ENCODE results near the gene NACC2.

NACC2 gene

DNA sequence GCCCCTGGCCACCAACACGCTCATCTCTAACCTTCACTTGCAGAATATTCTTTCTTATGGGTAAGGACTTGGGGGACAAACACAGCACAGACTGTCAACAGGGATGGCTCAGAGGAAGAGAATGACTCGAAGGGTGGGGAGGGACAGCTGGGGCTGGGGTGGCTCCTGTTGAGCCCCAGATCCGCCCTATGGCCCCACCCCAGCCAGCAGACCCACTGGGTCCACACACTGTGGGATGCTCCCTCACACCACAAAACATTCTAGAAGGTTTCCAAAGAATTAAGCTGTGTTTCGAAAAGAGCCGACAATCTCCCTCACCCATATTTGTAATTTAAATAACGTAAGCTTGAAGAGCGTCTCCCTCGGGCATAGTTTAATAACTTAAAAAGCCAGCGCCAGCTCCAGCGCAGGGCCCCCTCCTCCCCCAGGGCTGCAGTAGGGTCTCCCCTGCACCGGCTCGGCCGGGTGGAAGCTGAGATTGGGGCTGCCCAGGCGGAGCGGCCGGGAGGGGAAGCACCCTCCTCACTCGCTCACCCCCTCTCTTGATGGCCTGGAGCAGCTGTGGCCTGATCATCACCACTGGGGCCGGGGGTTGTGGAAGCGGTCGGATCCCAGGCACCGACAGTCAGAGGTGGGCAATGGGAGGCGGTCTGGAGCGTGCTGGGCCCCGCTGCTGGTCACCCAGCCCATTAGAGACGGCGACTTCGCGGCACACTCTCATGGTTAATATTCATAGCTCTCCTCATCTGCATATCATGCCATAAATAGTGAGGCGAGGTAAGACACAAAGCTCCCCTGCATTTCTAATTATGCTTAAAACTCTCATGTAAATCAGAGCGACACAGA is 37.6 kb downstream of the NACC2 start:
- no peak for DNase-seq (ENCODE audit: low read depth, low spot score)

DNA sequence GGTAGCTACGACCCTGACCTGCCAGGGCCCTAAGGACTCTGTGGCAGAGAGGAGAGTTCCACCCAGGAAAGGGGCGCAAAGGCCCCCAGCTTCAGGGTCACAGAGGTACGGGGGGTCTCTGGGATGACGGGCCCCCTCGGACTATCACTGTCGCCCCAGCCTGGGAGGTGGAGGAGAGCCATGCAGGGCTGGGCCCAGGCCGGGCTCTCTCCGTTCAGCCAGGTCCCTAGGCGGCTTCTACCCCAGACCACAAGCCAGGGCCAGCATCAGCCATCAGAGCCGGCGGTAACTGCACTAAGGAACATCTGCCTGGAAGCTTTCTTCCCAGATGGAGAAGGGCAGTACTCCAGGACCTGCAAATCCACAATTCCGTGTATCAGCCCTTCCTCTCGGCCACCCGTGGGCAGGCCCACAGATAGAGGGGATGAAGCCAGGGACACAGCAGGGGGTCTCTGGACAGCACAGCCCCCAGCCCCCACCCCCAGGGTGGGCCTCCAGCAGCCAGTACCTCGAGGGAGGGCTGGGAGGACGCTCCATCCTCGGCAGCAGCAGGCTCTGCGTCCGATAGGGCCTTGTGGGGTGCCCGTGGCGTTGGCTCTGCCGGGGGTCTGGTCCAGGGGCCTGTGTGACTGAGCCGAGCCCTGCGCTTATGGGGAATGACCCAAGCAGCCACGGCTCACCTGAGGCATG is 38.4 kb downstream of the NACC2 start:
- no peak for DNase-seq (ENCODE audit: low read depth, low spot score)

DNA sequence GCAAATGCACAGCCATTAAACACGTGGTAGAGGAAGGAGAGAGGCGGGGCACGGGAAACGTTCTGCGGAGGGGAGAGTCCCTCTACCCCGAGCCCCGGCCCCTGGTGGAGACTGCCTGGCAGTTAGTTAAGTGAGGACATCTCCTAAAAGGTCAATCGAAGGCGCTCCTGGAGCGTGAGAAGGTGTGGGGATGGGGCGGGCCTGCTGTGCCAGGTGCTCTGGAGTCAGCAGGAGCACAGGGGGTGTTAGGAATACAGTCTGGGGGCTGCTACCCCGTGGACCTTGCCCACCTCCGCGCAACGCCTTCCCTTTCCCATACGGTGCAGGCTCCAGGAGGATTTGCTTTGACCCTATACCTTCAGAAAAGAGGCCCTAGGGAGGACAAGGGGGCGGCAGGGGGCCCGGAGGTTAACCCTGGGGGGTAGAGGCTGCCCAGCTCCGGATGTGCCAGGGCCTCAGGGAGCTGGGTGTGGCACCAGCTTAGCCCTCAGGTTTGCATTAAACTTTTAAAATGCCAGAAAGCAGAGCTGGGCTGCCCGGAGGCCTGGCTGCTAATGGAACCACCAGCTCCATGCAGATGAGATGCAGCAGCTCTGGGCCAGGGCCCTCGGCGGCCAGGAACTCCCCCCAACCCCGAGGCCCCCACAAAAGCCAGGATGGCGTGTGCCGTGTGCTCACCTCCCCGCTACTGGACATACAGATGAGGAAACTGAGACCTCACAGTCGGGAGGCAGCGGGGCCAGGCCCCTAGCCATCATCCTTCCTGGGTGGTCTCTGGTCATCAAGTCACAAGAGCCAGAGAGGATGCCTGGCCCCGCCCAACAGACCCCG is 39.2 kb downstream of the NACC2 start:
- no peak for DNase-seq (ENCODE audit: low read depth, low spot score)

DNA sequence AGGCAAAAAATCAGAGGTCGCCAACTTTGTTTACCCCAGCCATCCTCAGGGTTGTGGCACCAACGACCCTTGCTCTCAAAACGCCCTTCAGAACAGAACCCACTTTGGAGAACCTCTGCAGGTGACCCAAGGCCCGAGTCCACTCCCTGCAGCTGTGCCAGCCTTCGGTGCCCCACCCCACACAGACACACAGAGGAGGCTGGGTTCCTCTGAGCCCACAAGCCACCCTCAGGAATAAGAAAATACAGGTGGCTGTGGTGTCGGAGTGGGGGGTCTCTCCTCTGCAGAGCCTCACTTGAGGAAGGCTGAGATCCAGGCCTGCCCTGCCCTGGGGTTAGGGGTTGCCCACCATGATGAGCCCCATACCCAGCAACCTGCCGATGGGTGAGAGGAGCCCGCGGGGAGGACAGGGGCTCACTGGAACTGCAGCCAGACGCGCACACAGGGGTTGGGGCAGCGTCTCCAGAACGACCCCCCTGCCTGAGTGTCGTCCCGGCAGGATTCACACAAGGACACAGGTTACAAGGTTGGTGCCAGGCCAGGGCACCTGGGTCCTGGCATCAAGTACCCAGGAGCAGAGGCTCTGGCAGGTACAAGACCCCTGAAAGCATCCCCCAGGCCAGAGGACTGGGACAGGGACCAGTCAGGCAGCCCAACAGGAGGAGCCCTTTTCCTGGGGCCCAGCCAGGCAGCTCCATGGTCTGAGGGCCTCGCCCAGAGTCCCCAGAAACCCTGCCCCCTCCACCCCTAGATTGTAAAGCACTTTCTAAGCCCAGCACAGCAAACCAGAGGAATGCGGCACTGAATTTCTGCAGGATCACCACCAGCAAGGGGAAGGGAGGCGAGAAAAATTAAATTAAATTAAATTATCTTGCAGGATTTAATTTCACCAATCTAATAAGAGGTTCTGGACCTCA is 40.0 kb downstream of the NACC2 start:
- DNase-seq (ENCODE audit: low read depth, low spot score), result no peak

DNA sequence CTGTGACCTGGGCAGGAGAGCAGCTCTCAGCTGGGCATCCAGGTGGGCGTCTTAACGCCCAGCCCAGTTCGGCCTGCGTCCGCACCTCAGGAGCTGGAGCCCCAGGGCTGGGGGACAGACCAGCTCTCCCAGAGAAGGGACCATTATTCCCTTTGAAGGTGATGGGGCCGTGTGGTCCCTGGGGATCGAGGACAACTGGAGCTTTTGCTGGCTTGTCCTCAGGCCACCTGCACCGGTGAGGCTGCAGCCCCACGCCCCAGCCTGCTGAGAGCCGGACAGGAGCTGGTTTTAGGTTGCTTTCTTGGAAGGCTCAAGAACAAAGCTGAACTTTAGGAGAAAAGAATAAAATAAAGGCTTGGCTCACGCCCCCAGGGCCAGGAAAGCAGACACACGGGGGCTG is 40.9 kb downstream of the NACC2 start:
- DNase-seq (ENCODE audit: low read depth, low spot score), result no peak

DNA sequence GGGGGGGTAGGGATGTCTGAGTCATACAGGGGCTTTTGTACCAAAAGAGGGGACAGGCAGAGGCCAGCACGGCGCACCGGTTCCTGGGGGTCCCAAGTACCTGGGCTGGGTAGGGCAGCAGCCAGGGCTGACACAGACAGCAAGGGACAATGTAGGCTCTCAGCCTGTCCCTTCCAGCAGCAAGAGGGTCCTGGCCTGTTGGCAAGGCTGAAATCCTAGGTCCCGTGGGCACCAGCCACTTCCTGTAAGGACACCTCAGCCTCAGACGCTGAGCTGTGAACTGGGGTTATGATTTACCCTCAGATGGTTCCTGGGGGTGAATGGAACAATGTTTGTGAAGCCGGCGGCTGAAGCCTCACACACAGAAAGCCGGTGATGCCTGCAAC is 41.3 kb downstream of the NACC2 start:
- no peak for DNase-seq (ENCODE audit: low read depth, low spot score)

DNA sequence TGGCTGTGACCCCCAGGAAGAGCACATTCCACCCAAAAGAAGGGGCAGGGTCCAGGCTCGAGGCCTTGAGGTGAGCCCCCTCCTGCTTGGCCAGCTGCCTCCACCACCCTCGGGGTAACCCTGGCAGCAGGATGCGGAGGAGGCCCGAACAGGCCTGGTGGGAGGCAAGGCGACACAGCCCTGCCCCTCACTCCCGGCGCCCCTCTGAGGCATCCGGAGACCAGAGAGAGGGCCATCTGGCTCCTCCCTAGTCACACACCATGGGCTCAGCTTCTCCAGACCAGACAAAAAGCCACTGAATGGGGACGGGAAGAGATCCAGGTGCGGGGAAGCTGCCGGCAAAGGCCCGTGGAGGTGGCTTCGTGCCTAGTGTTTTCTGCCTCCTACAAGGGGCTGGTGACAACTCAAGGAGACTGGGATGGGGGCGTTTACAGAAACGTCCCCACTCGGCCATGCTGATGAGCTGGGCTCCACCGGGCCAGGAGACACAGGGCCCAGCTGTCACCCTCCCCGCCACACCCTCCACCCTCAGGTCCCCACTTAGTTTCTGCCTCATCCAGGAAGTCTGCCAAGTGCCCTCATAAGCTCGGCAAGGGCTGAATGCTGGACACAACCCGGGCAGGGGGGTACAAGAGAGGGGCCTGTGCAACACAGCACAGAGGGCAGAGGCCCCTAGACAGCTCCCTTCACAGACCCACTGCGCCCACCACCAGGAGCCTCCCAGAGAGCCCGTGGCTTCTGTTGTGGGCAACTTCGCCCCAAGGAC is 41.9 kb downstream of the NACC2 start:
- DNase-seq (ENCODE audit: low read depth, low spot score), result no peak

DNA sequence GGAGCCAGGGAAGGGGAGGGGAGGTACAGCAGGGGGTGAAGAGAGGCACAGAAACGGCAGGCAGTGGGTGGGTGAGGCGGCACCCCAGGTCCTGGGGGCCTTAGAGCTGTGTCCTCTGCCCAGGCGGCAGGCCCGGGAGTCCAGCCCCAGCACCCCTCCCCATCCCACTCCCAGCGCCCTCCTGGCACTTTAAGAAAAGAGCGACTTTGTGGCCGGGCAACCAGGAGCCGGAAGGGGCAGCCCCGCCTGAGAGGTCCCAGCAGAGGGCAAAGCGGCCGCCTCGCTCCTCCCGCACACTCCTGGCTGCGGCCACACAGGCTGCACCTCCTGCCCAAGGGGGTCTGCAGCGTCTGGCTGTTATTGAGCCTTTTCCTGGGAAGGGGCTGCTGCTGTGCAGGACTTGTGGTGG is 42.6 kb downstream of the NACC2 start:
- no peak for DNase-seq (ENCODE audit: low read depth, low spot score)

DNA sequence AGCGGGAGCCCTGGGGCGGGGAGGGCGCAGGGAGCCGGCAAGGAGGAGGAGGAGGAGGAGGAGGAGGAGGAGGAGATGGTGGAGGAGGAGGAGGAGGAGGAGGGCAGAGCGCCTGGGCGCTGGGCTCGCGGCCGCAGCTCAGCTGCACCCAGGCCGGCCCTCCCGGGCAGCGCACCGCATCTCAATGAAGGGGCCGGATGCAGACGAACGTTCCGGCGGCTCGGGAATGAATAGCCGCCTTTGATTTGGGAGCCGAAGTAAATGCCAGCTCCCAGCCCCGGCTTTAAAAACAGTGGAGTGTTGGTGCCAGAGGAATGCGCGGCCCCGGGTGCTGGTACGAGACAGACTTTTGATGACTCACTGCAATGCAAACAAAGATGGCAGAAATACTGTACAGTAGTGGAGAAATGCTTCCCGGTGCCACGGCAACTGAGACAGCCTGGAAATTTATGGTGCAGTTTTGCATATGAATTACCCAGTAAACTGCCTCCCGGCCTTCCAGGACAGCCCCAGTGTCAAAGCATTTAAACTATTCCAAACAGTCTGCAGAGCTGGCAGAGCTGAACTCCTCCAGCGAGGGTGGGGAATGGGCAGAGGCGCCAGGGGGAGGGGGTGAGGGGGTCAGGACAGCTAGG is 43.1 kb downstream of the NACC2 start:
- DNase-seq (ENCODE audit: low read depth, low spot score), result peak; percentile 20

DNA sequence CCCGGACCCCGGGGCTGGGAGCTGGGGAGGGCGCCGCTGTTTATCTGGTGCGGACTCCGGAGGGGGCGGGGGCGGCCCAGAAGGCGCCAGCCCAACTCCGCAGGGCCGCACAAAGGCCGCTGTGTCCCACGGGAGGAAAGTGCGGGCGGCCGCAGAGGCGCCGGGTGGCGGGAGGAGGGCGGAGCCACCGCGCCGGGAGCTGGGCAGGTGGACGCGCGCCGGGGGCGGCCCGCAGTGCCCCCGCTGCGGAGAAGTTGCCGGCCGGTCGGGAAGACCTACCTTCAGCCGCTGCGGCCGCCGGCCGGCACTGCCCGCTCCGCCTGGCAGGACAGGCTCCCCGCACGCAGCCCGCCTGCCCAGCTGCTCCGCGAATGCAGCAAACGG is 43.6 kb downstream of the NACC2 start:
- DNase-seq (ENCODE audit: low read depth, low spot score), result no peak

DNA sequence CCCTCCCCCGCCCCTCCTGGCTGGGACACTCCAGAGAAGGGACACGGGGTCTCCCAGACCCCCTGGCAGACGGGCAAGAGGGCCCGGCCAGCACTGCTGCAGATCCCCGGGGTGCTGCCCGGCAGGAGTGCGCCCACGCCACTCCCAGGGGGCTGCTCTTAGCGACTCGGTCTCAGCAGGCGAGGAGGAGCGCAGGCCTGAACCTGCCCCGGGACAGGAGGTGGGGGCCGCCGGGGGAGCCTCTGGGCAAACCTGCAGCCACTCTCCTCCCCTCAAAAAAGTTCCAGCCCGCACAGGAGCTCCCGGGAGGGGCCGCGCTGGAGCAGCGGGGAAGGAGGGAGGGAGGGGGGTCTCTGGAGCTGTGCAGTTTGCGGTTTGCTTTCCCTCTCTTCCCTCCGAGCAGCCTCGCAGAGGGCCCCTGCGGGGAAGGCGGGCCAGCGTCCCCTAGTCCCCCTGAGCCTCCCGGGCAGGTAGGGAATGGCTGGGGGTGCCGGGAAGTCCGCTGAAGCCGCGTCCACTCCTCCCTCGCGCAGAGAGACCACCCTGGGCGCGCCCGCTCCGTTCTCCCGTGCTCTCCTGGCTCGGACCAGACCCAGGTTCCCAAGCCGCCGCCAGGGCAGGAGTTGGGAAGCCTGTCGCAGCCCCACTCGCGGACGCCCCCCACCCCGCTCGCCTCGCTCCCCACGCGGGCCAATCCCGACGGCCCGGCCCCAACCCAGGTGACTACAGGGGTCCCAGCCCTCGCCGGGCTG is 44.2 kb downstream of the NACC2 start:
- no peak for DNase-seq (ENCODE audit: low read depth, low spot score)

DNA sequence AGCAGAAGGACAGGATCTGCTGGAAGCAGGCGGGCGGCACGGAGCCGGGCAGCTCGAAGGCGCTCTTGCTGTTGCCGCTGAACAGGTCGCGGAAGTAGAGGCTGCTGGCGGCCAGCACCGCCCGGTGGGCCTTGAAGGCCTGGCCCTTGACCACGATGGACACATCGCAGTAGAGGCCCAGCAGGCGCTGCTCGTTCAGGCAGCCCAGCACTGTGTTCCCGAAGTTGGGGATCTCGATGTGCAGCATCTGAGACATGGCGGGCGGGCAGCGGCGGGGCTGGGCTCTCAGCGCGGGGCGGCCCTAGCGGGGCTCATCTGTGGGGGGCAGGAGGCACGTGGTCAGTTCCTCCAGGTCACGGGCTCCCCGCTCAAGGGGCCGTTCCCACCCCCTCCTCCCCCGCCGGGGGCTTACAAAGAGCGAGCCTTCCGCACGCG is 44.8 kb downstream of the NACC2 start:
- no peak for DNase-seq (ENCODE audit: low read depth, low spot score)

DNA sequence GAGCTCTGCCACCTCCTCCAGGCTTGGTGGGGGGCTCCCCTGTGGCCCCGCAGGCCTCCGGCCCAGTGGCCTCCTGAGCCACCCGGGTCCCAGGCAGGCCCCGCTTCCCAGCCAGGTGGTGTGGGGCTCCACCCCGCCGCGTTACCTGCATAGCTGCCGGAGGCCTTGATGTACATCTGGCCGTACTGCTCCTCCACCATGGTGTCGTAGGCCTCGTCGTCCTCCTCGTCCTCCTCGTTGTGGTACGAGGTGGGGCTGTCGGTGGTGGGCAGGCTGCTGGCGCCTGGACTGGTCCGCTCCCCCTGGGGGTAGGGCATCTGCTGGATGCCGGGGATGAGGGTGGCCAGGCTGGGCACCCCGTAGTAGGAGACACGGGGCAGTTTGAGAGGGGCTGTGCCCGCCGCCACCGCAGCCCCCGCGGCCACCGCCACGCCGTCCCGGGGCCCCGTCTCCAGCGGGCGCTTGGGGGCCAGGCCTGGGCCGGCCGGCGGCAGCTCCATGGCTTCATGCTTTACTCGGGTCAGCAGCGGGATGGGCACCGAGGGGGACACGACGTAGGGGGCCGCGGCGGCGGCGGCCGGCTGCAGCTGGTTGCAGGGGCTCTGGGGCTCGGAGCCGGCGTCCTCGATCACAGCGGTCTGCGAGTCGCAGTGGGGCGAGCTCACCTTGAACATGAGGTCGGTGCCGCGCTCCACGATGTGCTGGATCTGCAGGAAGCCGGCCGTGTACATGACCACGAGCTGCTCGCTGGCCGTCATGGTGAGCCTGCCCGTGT is 45.4 kb downstream of the NACC2 start:
- DNase-seq (ENCODE audit: low read depth, low spot score), result no peak

DNA sequence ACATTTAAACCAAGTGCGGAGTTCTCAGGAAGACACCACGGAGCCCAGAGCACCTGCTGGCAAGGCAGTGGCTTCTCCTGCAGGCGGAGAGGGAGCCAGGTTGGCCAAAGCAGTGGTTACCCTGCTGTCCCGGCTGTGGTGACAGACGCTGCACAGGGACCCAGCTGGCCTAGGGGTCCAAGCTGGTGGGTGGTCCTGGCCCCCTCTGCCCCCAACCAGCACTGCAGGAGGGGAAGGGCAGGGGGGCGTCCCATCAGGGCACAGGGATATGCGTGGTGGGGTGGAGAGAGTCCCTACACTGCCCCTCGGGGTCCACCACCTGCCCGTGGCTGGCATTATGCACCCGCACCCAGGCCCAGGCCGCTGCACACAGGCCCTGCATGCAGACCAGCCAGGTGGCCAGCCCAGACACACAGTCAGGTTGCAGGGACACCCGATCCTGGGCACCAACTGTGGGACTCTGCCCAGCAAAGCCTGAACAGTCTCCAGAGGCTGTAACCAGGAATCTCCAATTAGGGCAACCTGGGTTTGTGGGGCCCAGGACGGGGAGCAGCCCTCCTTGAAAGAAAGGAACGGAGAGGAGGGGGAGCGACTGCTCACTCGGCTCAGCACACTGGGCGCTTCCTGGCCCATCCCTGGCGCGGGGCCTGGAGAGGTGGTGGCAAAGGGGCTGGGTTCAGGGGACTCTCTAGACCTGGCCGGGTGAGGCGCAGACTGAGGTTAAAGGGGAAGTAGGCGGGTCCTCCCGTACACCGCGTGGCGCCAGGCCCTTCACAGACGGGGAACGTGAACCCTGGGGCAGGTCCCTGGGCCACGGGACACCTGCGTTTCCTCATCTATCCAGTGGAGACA is 46.3 kb downstream of the NACC2 start:
- DNase-seq (ENCODE audit: low read depth, low spot score), result no peak

DNA sequence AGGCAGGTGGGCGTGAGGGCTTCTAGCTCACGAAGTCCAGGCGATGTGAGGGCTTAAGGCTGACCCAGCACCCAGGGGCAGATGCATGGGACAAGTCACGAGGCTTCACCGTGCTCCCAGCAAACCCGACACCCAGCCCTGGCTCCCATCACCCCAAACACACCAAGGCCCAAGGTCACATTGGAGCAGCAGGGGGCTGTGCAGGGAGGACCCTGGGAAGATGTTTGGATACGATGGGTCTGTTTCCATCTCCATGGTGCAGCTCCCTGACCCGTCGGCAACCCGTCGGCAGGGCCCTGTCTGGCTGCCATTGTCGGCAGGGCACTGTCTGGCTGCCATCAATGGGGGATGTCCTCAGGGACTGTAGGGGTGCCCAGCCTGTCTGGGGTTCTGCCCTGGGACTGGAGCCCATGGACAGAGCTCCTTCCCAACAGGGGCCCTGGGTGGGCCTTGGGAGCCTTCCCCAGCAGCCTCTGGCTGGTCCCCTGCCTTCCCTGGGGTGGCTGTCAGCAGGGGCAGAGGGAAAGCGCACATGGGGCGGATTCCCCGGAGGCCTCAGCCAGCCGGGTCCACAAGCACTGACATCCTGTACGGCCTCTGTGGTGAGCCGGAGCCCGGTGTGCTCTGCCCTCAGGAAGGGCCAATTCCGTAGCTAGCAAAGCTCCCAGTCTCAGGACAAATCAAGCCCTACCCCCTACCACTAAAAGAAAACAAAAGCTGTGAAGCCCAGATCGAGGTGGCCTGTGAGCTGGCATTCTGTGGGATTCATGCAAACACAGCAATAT is 47.1 kb downstream of the NACC2 start:
- no peak for DNase-seq (ENCODE audit: low read depth, low spot score)

DNA sequence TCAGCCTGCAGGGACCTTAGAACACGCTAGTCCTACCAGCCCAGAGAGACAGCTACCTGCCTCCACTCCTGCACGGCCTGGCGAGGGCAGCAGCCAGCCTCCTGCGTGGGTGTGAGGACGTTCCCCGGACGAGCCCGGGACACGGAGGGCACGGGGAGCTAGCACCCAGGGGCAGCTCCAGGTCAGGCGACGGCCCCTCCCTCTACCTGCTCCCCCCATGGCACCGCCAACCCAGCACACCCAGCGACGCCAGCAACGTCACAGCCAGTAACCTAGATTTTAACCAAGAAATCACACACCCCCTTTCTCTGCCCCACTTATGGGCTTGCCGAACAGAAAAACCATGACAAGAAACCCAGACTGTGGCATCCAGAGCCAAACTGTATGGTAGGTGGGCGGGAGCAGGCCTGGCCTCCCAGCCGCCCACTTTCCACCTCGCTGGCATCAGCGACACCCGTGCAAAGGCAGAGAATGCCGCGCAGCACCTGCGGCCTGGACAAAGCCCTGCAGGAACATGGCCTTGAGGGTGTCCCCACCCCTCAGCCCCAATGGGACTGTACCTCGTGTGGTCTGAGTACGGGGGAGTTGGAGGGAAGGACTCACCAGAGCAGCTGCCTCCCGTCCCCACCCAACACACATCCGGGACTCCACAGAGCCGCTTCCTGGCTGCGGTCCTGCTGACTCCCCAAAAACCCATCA is 47.9 kb downstream of the NACC2 start:
- DNase-seq (ENCODE audit: low read depth, low spot score), result no peak

Data from smooth muscle cell of the brain vasculature (primary cell).